ENCODE results near the gene CISD3. TPM values are rescaled to one million over a fixed set of nuclear protein-coding genes. Genes with fewer than 3 reads are reported as not detected.
A peak's percentile ranks its signal among the peaks of the same experiment; 100 is the strongest.

CISD3 gene
- total RNA-seq, 2 donors from 2014 or later, result 48.3 to 58.7 TPM

DNA sequence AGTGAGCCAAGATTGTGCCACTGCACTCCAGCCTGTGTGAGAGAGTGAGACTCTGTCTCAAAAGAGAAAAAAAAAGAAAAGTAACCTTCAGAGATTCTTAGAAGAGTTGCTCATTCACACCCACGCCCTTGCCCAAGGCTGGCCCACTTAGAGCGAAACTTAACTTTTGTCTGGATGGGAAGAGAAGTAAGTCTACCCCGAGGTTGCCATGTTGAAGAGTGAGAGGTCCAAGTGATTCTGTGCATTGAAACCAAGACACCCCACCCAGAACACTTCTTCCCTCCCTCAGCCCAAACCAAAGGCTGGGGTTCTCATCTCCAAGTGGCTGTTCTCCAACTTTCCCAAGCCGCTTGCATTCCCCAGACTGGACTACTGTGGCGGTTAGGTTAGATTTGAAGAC, 2.4 kb upstream of the CISD3 start:
- Mint-ChIP-seq H3K36me3 (no peaks in the 10 kb centered on the region), H3K27ac (peak overlapping the region; percentile 94 to 98), H3K9me3 (no peaks in the 10 kb centered on the region), H3K27me3 (no peaks in the 10 kb centered on the region), H3K4me3 (peak overlapping the region; percentile 83), H3K4me1 (ENCODE audit: low read depth in 2 of 2) (peaks cover 55 to 72% of the 10 kb centered on the region in 2 donors)
- ATAC-seq, result peak; percentile 64 to 75
- peak; percentile 91 for DNase-seq (ENCODE audit: low spot score)

DNA sequence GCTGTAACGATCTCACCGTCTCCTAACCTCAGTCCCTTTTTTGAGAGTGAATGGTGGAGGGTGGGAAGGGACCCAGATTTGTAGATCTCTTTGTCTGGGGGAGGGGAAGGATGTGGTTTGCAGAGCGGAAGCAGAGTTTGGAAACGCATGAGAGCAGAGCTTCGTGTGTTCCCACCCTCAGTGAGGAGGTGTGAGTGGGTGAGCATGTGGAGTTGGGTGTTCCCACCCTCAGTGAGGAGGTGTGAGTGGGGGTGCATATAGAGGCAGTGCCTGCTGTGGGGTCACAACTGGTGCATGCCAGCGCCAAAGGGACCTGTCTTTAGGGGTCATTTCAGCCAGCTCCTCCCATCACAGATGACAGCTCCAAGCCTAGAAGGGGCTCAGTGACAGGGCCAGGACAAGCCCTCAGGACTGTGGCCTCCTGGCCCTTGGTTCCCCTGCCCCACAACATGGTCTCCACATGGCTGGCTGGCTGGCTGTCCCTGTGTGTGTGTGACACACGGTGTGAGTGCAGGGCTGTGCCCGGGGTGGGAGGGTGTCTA, 1.8 kb upstream of the CISD3 start:
- H3K27ac Mint-ChIP-seq, result peak overlapping the region; percentile 94 to 98
- H3K4me3 Mint-ChIP-seq, result peak overlapping the region; percentile 83
- H3K36me3 Mint-ChIP-seq, result no peaks in the 10 kb centered on the region
- DNase-seq (ENCODE audit: low spot score), result peak; percentile 89
- ATAC-seq, result peak; percentile 60 to 65
- H3K4me1 Mint-ChIP-seq (ENCODE audit: low read depth in 2 of 2), result peaks cover 59 to 74% of the 10 kb centered on the region in 2 donors
- no peaks in the 10 kb centered on the region for H3K27me3 Mint-ChIP-seq
- H3K9me3 Mint-ChIP-seq, result no peaks in the 10 kb centered on the region

DNA sequence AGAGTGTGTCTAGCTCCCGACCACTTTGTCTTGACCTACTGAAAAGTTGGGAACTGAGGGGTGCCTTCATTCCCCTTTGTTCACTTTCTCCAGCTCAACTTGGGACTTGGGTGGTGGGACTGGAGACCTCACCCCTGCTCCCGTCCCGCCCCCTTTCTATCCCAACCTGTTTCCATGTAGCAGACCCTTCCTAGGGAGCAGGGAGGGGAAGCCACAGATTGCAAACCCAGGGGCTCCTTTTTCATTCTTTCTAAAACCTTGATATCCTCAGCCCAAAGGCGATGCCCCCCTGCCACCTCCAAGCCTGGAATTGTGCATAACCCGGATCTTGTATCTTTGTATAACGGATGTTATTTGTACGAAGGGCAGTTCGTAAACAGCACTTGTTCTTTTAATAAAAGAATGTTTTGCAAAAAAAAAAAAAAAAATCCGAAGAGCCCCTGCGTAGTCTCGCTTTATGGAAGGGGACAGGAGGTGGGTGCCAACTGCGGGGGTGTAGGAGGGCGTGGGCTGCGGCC, 714 bp upstream of the CISD3 start:
- Mint-ChIP-seq H3K36me3 (no peaks in the 10 kb centered on the region), H3K4me3 (peak overlapping the region; percentile 83), H3K27me3 (no peaks in the 10 kb centered on the region), H3K27ac (peak overlapping the region; percentile 94 to 98), H3K4me1 (ENCODE audit: low read depth in 2 of 2) (peaks cover 65 to 79% of the 10 kb centered on the region in 2 donors), H3K9me3 (no peaks in the 10 kb centered on the region)
- no peak for DNase-seq (ENCODE audit: low spot score)
- ATAC-seq, result no peak

DNA sequence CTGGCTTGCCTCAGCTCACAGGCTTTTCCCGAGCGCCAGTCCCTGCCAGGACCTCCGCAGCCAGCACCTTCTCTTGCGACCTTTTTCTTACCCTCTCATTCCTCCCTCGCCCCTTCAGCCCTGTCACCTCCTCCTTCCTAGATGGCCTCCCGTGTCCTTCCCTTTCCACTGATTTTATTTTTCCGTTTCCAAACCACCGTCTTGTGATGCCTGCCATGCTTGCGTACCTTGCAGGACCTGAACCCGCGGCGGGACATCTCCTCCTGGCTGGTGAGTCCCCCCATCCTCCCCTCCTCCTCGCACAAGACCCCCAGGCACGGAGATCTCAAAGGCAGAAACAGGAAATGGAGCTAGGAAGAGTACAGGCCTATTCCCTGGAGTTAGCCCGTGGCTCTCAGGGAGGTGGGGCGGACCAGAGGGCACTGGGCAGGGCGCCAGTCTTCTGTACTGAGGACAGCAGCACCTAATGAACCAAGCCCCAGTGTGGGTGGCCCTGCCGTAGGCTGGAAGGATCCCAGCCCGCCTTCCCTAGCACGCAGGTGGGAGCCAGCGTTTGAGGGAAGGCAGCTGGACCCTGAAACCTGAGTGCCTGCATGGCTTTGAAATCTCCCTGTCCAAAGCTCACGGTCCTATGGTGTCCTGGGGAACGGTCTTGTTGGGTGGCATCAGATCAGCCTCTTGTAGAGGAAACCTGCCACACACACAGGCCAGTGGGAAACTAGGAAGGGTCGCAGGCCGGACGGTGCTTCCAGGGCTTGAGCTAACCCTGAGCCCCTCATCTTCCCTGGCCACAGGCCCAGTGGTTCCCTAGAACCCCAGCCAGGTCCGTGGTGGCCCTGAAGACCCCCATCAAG, 612 bp downstream of the CISD3 start:
- H3K4me3 Mint-ChIP-seq, result peak overlapping the region; percentile 99
- no peaks in the 10 kb centered on the region for H3K27me3 Mint-ChIP-seq
- peaks cover 68 to 78% of the 10 kb centered on the region in 2 donors for H3K4me1 Mint-ChIP-seq (ENCODE audit: low read depth in 2 of 2)

DNA sequence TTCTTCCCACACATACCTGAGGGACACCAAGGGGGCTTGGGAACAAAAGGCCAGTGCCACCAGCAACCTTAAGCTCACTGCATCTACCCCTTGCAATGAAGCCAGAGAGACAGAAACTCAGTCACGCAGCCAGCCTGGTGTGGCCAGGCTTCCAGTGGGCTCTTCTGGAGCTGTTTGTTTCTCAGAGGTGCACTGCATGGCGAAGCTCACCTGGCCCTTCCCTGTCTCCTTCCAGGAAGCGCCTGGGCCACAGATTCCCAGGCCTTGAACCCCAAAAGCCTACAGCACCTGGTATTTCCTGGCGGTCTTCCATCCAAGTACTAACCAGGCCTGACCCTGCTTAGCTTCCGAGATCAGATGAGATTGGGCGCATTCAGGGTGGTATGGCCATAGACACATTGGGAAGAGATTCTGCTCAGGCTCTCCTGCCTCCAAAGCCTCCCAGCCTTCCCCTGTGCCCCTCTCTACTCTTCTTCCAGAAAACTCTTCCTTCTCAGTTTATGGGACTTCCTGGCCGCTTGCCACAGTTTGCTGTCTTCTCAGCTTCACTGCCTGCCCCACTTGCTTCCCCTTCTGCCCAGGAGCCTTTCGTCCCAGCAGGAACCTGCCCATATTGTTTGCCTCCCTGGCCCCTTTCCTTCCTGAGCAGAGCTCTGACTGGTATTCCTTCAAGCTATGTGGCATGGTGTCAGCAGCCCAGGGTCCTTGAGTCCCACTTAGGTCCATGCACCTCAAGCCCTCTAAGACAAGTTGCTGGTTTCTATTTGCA, 1.6 kb downstream of the CISD3 start:
- no peak for DNase-seq (ENCODE audit: low spot score)
- Mint-ChIP-seq H3K36me3 (no peaks in the 10 kb centered on the region), H3K4me3 (peak overlapping the region; percentile 99), H3K4me1 (ENCODE audit: low read depth in 2 of 2) (peaks cover 64 to 72% of the 10 kb centered on the region in 2 donors), H3K27me3 (no peaks in the 10 kb centered on the region), H3K27ac (peak overlapping the region; percentile 86 to 96), H3K9me3 (no peaks in the 10 kb centered on the region)
- ATAC-seq, result no peak

More for the DNA sequence above, 612 bp downstream of the CISD3 start:
- Mint-ChIP-seq H3K9me3 (no peaks in the 10 kb centered on the region), H3K36me3 (no peaks in the 10 kb centered on the region), H3K27ac (peak overlapping the region; percentile 94 to 96)
- DNase-seq (ENCODE audit: low spot score) (no peak), ATAC-seq (no peak)

DNA sequence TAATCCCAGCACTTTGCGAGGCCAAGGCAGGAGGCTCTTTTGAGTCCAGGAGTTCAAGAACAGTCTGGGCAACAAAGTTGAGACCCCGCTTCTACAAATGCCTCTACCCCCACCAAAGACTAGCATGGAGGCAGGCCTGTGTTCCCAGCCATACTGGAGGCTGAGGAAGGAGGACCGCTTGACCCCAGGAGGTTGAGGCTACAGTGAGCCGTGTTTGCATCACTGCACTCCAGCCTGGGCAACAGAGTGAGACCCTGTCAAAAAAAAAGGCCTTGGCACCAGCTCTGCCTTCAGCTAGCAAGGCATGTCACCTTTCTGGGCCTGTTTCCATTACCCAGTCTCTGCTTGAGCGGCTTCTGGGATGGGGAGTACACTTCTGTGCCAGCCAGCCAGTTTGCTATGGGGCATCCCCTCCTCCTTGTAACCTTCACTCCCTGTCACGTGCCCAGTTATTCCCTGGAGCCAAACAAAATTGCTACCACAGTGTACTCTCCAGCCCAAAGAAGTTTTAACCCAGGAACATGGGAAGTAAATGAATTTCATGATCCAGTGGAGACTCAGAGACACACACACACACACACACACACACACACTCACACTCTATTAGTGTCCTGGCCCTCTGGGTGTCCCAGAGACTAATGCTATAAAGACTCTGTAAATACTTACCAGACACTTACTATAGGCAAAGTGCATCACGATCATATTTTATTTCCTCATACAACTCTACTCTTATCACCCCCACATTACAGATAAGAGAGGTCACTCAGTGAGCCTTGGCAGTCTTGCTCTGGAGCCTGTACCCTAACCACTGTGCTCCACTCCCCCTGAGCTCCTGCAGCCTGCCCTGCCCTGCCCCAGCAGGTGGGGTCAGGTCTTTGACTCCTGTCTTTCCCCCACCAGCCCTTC, 2.5 kb downstream of the CISD3 start:
- Mint-ChIP-seq H3K4me3 (peak overlapping the region; percentile 99), H3K27ac (peak overlapping the region; percentile 86 to 96), H3K36me3 (no peaks in the 10 kb centered on the region), H3K9me3 (no peaks in the 10 kb centered on the region), H3K27me3 (no peaks in the 10 kb centered on the region), H3K4me1 (ENCODE audit: low read depth in 2 of 2) (peaks cover 61 to 64% of the 10 kb centered on the region in 2 donors)
- ATAC-seq (no peak), DNase-seq (ENCODE audit: low spot score) (no peak)

DNA sequence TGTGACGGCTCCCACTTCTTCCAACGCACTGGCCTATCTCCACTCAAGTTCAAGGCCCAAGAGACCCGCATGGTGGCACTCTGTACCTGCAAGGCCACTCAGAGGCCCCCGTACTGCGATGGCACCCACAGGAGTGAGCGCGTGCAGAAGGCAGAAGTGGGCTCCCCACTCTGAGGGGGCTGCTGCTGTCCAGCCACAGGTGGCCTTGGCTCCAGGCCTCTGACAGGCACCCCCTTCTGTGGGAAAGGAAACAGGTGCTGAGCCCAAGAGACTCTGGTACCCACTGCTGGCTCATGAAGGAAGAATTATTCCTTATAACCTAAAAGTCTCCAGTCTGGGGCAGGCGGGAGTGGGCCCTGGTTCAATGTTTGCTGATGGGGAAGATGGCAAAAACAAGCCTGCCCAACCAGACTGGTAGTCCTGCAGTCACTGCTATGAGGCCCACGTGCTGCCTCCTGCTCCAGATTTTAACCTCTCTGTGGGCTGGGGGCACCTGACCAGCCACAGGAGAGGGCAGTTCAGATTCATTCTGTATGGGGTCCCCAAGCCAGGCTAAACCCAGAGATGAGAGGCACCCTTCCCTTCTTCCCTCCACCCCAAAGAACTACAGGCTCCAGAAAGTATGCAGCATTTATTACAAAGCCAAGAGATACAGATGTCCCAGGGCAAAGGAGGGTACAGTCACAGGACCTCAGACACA, 3.3 kb downstream of the CISD3 start:
- Mint-ChIP-seq H3K4me3 (peak overlapping the region; percentile 30), H3K27ac (peak overlapping the region; percentile 64 to 96), H3K9me3 (no peaks in the 10 kb centered on the region), H3K27me3 (no peaks in the 10 kb centered on the region), H3K4me1 (ENCODE audit: low read depth in 2 of 2) (peaks cover 53 to 56% of the 10 kb centered on the region in 2 donors), H3K36me3 (no peaks in the 10 kb centered on the region)
- ATAC-seq (no peak), DNase-seq (ENCODE audit: low spot score) (no peak)

DNA sequence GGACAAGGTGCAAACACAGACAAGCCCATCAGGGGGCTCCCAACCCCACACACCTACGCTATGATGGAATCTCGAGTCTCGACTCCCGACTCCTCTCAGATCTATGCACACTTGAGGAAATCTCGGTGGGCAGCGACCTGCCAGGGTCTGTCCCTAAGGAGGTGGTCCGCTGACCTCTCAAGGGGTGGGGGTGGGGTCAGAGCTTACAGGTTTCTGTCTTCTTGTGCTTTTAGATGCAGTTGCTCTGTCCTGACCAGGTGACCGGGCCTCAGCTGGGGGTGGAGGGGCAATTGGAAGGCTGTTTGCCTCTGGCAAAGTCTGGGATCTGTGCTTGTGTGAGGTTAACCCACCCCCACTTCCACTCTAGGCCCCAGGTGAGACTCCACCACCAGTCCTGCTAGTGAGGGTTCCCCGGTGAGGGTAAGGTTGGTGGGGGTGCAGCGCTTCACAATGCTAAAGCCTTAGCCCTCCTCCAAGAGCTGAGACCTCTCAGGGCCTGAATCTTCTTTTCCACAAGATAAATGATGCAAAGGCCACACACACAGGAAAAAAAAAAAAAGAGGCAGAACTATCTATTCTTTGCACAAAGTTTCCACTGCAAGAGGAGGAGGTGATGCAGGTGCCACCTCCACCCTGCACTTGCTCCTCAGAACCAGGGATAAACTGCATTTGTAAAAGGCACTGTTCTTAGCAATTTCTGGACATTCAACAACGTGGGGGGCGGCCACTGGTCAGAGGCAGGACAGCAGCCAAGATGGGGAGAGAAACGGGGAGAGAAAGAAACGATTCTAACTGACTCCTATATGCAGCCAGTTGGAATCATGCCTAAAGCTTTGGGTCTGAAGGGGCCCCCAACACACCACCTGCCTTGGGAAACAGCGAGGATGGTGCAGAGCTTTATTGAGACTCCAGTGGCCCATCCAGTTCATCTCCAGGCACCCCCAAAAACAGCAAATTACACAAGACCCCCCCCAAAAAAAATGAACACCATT, 4.1 kb downstream of the CISD3 start:
- Mint-ChIP-seq H3K36me3 (no peaks in the 10 kb centered on the region), H3K27me3 (no peaks in the 10 kb centered on the region), H3K27ac (peak overlapping the region; percentile 37 to 64), H3K4me3 (no peak overlapping the region), H3K9me3 (no peaks in the 10 kb centered on the region), H3K4me1 (ENCODE audit: low read depth in 2 of 2) (peaks cover 45 to 47% of the 10 kb centered on the region in 2 donors)
- no peak for DNase-seq (ENCODE audit: low spot score)
- ATAC-seq, result no peak

DNA sequence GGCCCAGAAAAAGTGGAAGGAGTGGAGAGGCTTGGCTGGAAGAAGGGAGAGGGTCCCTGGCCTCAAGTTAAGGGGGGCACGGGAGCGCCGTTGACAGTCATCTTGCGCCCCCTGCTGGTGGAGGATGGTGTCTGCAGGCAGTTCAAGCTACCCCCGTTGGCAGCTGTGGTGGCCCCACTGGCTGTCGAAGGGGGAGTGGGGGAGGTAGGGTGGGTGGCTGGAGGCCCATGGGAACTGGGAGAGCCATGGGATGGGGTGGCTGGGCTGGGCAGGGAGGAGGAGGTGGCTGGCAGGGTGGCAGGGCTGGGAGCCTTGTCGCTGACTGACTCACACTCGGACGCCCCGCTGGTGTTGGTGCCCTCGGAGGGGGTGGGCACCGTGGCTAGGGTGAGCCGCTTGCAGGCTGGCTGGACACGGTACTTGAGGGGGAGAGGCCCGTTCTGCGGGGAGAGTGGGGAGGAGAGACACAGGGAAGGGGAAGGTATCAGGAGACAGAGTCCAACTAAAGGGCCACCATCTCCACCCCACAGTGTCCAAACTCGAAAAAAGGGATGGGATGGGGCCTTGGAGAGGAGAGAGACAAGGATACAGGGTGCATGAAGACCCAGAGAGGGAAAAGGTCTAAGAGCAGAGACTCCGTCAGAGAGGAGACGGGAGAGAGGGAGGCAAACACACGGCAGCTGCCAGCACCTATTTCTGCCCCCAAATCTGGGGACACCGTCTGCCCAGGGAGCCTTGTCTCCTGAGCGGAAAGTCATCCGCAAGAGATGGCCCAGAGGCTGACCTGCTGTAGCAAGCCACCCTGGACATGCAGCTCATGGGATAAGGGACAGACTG, 5.2 kb downstream of the CISD3 start:
- H3K36me3 Mint-ChIP-seq, result no peaks in the 10 kb centered on the region
- no peaks in the 10 kb centered on the region for H3K27me3 Mint-ChIP-seq
- peaks cover 41 to 42% of the 10 kb centered on the region in 2 donors for H3K4me1 Mint-ChIP-seq (ENCODE audit: low read depth in 2 of 2)
- H3K27ac Mint-ChIP-seq, result peak overlapping the region in 1 of 2 donors; percentile 41
- no peaks in the 10 kb centered on the region for H3K9me3 Mint-ChIP-seq
- peak; percentile 31 to 41 for ATAC-seq
- DNase-seq (ENCODE audit: low spot score), result peak; percentile 80
- H3K4me3 Mint-ChIP-seq, result no peak overlapping the region

DNA sequence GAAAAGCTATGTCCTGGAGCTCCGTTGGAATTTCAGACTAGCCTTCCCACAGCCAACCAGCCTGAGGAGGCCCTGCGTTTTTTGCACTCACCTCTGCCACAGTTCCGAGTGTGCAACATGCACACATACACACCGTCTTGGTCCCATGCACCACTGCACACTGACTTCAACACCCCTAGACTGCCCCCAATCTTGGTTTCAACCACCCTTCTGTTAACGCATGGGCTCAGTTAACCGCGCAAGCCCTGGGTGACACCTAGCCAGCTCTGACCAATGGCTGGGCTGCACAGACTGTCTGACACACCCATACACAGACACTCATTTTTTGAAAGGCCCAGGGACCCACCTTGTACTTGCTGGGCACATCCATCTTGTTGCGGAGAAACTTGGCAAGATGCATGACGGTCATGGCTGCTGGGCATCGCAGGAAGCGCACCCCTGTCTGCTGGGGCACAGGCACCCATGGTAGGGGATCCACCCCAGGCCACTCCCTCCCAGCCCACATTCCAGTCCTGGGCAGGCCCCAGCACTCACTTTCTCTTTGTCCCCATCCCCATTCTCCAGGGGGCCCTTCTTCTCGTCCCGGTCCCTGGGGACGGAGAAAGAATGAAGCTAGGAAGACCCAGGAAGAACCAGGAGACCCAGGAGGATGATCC, 8.0 kb downstream of the CISD3 start:
- no peak for DNase-seq (ENCODE audit: low spot score)

More for the DNA sequence above, 8.0 kb downstream of the CISD3 start:
- no peaks in the 10 kb centered on the region for H3K36me3 Mint-ChIP-seq
- H3K27ac Mint-ChIP-seq, result no peak overlapping the region
- no peak for ATAC-seq
- no peaks in the 10 kb centered on the region for H3K9me3 Mint-ChIP-seq
- H3K27me3 Mint-ChIP-seq, result no peaks in the 10 kb centered on the region
- peaks cover 20 to 22% of the 10 kb centered on the region in 2 donors for H3K4me1 Mint-ChIP-seq (ENCODE audit: low read depth in 2 of 2)
- no peak overlapping the region for H3K4me3 Mint-ChIP-seq

All from natural killer cell treated with Interleukin-12 subunit alpha and Interleukin-12 subunit beta and Interleukin-15 and Interleukin-18, amount 100 ng/mL, for 72 hours (primary cell).